Astrocyte of the cerebellum (primary cell): ENCODE results near the gene PLEKHH3.

Experiments
- DNase-seq: peaks from one replicate; pipeline ENCODE4 v3.0.0-alpha.2; 2011; ENCODE audit warnings: low read depth
- H3K4me3 ChIP-seq: 2 replicates; pipeline ENCODE4 v1.5.1; 2011; ENCODE audit warnings: mild to moderate bottlenecking, low read depth, low read length, moderate library complexity
- CTCF ChIP-seq: IDR thresholded peaks from 2 replicates; pipeline ENCODE4 v1.5.1; 2012; ENCODE audit warnings: low read length, low read depth, moderate library complexity, mild to moderate bottlenecking; ENCODE audit errors: missing control alignments
- in situ Hi-C: cut with HindIII; loops from 2 replicates; pipeline ENCODE4 v1.10.0; 2017; ENCODE audit warnings: low sequenced_read_pairs

Gene PLEKHH3

GRCh38 chr17:42677921-42678781, 1.4 kb upstream of the PLEKHH3 start:
- TF ChIP-seq CTCF = no peak
- in situ Hi-C loops = no loop called here
- DNase-seq = no peak
- H3K4me3 ChIP-seq = peak overlapping the region; percentile 48

GRCh38 chr17:42677012-42677857, 441 bp upstream of the PLEKHH3 start:
- in situ Hi-C loops = no loop called here
- DNase-seq = peak; percentile 100
- TF ChIP-seq CTCF = no peak
- H3K4me3 ChIP-seq = peak overlapping the region; percentile 63

GRCh38 chr17:42675965-42676423, 800 bp downstream of the PLEKHH3 start:
- in situ Hi-C loops = no loop called here
- H3K4me3 ChIP-seq = peak overlapping the region; percentile 63
- no peak for TF ChIP-seq CTCF
- DNase-seq = no peak

- peak overlapping the region; percentile 63 for H3K4me3 ChIP-seq
- no peak for TF ChIP-seq CTCF
- in situ Hi-C loops = no loop called here
- DNase-seq = no peak
Measured at GRCh38 chr17:42675348-42675964, 1.3 kb downstream of the PLEKHH3 start.

GRCh38 chr17:42674755-42675347, 1.9 kb downstream of the PLEKHH3 start:
- peak overlapping the region; percentile 63 for H3K4me3 ChIP-seq

More at GRCh38 chr17:42674755-42675347, 1.9 kb downstream of the PLEKHH3 start:
- no peak for DNase-seq
- TF ChIP-seq CTCF = no peak
- in situ Hi-C loops = no loop called here
